ENCODE measurements around the gene SV2B.

GRCh38 chr15:91142946-91143345 lies 42.9 kb downstream of the SV2B start:
- TF ChIP-seq, protein P1, sequence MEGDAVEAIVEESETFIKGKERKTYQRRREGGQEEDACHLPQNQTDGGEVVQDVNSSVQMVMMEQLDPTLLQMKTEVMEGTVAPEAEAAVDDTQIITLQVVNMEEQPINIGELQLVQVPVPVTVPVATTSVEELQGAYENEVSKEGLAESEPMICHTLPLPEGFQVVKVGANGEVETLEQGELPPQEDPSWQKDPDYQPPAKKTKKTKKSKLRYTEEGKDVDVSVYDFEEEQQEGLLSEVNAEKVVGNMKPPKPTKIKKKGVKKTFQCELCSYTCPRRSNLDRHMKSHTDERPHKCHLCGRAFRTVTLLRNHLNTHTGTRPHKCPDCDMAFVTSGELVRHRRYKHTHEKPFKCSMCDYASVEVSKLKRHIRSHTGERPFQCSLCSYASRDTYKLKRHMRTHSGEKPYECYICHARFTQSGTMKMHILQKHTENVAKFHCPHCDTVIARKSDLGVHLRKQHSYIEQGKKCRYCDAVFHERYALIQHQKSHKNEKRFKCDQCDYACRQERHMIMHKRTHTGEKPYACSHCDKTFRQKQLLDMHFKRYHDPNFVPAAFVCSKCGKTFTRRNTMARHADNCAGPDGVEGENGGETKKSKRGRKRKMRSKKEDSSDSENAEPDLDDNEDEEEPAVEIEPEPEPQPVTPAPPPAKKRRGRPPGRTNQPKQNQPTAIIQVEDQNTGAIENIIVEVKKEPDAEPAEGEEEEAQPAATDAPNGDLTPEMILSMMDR (IDR thresholded peaks at IDR 0.05; ENCODE audit: insufficient read depth, low read length, poor library complexity, severe bottlenecking): no peak
- no peak for TF ChIP-seq EZH2phosphoT487 (conservative IDR thresholded peaks at IDR 0.05; ENCODE audit: low read length)

Data from SU-DHL-6 (cell line).